ENCODE results near the gene SASS6.

SASS6 gene

GRCh38 chr1:100087396-100087795 is 45.3 kb downstream of the SASS6 start:
- no peak overlapping the region for H3K4me3 ChIP-seq (ENCODE audit: low read depth, low read length)
- no peaks in the 10 kb centered on the region for H3K79me2 ChIP-seq
- no peaks in the 10 kb centered on the region for H3K9me3 ChIP-seq (ENCODE audit: control insufficient read depth, low read length)
- no peak for TF ChIP-seq CTCF (IDR thresholded peaks at IDR 0.05)
- no peak overlapping the region for H2AFZ ChIP-seq
- H3K36me3 ChIP-seq (ENCODE audit: control insufficient read depth, insufficient read depth, low read length): no peaks in the 10 kb centered on the region
- H3K4me1 ChIP-seq: no peaks in the 10 kb centered on the region
- H3K4me2 ChIP-seq (ENCODE audit: low read length): no peak overlapping the region
- H3K9ac ChIP-seq: no peak overlapping the region
- no peaks in the 10 kb centered on the region for H3K27me3 ChIP-seq (ENCODE audit: control insufficient read depth, insufficient read depth, low read length)
- no peak overlapping the region for H3K27ac ChIP-seq

GRCh38 chr1:100080331-100080730 is 52.4 kb downstream of the SASS6 start:
- H3K27me3 ChIP-seq (ENCODE audit: control insufficient read depth, insufficient read depth, low read length): no peaks in the 10 kb centered on the region
- H3K4me2 ChIP-seq (ENCODE audit: low read length): peak overlapping the region; percentile 5
- no peaks in the 10 kb centered on the region for H3K79me2 ChIP-seq
- H3K9me3 ChIP-seq (ENCODE audit: control insufficient read depth, low read length): no peaks in the 10 kb centered on the region
- peaks cover 17% of the 10 kb centered on the region for H3K4me1 ChIP-seq
- TF ChIP-seq CTCF (IDR thresholded peaks at IDR 0.05): no peak
- no peak overlapping the region for H3K4me3 ChIP-seq (ENCODE audit: low read depth, low read length)
- peak overlapping the region; percentile 94 for H3K27ac ChIP-seq
- H2AFZ ChIP-seq: no peak overlapping the region
- H3K36me3 ChIP-seq (ENCODE audit: control insufficient read depth, insufficient read depth, low read length): no peaks in the 10 kb centered on the region
- H3K9ac ChIP-seq: no peak overlapping the region

- peak overlapping the region; percentile 34 for H3K4me3 ChIP-seq (ENCODE audit: low read depth, low read length)
- peak overlapping the region; percentile 69 for H3K4me2 ChIP-seq (ENCODE audit: low read length)
- no peaks in the 10 kb centered on the region for H3K27me3 ChIP-seq (ENCODE audit: control insufficient read depth, insufficient read depth, low read length)
- H3K79me2 ChIP-seq: peaks cover 2% of the 10 kb centered on the region
- no peaks in the 10 kb centered on the region for H3K9me3 ChIP-seq (ENCODE audit: control insufficient read depth, low read length)
- no peak overlapping the region for H2AFZ ChIP-seq
- H3K4me1 ChIP-seq: peaks cover 17% of the 10 kb centered on the region
- H3K36me3 ChIP-seq (ENCODE audit: control insufficient read depth, insufficient read depth, low read length): no peaks in the 10 kb centered on the region
- peak overlapping the region; percentile 94 for H3K27ac ChIP-seq
- TF ChIP-seq CTCF (IDR thresholded peaks at IDR 0.05): no peak
- no peak overlapping the region for H3K9ac ChIP-seq
These were observed 55.2 kb downstream of the SASS6 start for GRCh38 chr1:100077531-100077930.

- H3K9ac ChIP-seq: no peak overlapping the region
- peaks cover 21% of the 10 kb centered on the region for H3K4me1 ChIP-seq
- H3K9me3 ChIP-seq (ENCODE audit: control insufficient read depth, low read length): no peaks in the 10 kb centered on the region
- H3K36me3 ChIP-seq (ENCODE audit: control insufficient read depth, insufficient read depth, low read length): no peaks in the 10 kb centered on the region
- TF ChIP-seq CTCF (IDR thresholded peaks at IDR 0.05): no peak
- H2AFZ ChIP-seq: no peak overlapping the region
- peak overlapping the region; percentile 94 for H3K27ac ChIP-seq
- H3K27me3 ChIP-seq (ENCODE audit: control insufficient read depth, insufficient read depth, low read length): no peaks in the 10 kb centered on the region
- peaks cover 2% of the 10 kb centered on the region for H3K79me2 ChIP-seq
- H3K4me2 ChIP-seq (ENCODE audit: low read length): no peak overlapping the region
- H3K4me3 ChIP-seq (ENCODE audit: low read depth, low read length): no peak overlapping the region
These were observed 56.0 kb downstream of the SASS6 start for GRCh38 chr1:100076744-100077143.

GRCh38 chr1:100076319-100076718 is 56.4 kb downstream of the SASS6 start:
- no peak overlapping the region for H2AFZ ChIP-seq
- no peaks in the 10 kb centered on the region for H3K36me3 ChIP-seq (ENCODE audit: control insufficient read depth, insufficient read depth, low read length)
- peaks cover 25% of the 10 kb centered on the region for H3K4me1 ChIP-seq
- H3K9ac ChIP-seq: no peak overlapping the region
- no peak overlapping the region for H3K4me2 ChIP-seq (ENCODE audit: low read length)
- H3K27ac ChIP-seq: peak overlapping the region; percentile 94
- peaks cover 2% of the 10 kb centered on the region for H3K79me2 ChIP-seq
- TF ChIP-seq CTCF (IDR thresholded peaks at IDR 0.05): no peak
- no peak overlapping the region for H3K4me3 ChIP-seq (ENCODE audit: low read depth, low read length)
- no peaks in the 10 kb centered on the region for H3K27me3 ChIP-seq (ENCODE audit: control insufficient read depth, insufficient read depth, low read length)
- no peaks in the 10 kb centered on the region for H3K9me3 ChIP-seq (ENCODE audit: control insufficient read depth, low read length)
